Colon (tissue), 2 donors: ENCODE data around the gene WWOX.

Experiments used
- FAIRE-seq: peaks from 2 replicates; lab custom pipeline; 2012; peaks lifted over from hg19 to GRCh38; lab: Jason Lieb, UNC
- donor health status: control.
- donor health status: control.

The WWOX gene

DNA sequence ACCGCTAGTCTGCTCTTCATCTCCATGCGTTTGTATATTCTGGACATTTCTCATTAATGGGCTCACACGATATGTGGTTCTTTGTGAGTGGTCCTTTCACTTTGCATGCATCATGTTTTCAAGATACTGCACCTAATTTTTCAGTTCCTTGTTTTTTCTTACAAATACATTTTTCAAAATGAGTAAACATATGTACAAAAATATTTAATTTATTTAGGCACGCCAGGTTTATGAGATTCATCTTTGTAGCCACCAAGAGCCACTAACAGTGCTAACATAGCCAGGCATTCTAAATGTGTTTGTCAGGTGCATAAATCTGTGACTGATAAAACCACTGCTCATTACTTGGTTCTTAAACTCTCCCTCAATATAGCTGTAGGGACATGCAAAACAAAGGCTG lies 375.3 kb downstream of the WWOX start:
- FAIRE-seq, result no peak

DNA sequence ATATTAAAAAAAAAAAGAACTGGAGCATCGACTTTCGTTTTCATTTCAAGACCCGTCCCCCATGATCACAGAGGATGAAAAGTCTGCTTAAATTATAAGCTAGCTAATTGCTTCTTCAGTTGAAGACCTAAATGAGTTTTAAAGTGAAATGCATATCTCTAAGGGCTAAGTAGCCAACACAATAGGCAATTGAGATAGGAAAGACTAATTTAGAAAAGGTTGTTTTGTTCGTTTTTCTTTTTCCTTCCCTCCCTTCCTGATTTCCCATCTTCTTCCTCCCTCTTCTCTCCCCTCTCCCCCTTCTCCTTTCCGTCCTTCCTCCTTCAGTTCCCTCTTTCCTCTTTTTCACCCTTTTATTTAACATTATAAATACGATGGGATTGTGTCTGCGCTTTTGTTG lies 377.2 kb downstream of the WWOX start:
- no peak for FAIRE-seq

DNA sequence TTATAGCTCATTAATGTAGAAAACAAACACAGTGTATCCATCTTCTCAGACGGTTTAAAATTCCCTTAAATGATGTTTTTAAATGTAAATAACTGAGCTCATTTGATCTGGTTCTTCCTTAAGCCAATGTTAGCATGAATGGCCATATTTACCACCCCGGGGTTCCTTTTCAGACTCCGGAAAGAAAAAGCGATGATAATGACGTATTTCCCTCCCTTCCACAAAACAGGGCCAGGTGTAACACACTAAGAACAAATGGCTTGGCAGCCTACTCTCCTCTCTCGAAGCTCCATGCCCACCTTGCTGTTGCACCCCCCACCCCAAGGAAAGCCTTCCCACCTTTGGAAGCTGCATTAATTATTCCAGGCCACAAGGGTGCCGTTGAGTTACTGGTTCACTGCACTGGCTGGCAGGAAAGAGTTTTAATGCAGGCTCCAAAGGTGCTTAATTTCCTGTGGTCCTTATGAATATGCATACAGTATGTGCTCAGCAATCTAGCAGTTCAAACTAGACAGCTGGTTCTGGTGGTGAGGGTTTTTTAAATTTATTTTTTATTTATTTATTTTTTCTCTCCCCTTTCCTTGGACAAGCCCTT lies 378.9 kb downstream of the WWOX start:
- FAIRE-seq, result no peak

DNA sequence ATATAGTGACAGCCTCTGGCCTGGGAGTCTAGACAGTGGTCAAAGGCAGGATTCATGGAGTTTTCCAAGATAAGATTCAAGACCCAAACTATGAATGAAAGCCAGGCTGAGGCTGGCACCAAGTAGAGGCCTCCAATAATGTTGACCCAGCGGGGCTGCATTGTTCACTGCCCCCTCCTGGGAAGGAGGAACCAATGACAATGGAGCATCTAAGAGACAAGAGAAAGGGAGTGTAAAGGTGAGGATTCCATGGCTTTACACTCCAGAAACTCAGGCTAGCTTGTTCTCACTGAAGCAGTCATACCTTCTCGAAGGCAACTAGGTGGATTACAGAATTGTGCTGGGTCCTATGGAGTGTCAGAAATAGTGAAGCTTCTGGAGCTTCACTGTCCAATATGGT lies 380.3 kb downstream of the WWOX start:
- FAIRE-seq, result no peak

DNA sequence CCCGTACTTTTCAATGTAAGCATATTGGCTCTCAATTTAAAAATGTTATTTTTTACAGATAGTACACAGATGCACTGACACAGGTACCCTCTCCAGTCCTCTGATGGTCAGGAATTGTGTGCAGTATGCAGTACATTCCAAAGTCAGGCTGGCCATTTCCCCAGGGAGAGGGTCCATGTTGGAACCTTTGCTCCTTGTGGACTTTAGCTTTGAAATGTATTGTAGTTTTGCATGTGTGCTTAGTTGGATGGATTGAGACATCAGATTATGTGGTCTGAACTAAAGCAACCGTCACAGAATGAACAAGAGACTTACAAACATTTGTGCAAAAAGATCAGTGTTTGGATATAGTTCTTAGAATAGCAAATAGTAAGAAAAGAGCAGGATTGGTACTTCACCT lies 381.1 kb downstream of the WWOX start:
- no peak for FAIRE-seq

DNA sequence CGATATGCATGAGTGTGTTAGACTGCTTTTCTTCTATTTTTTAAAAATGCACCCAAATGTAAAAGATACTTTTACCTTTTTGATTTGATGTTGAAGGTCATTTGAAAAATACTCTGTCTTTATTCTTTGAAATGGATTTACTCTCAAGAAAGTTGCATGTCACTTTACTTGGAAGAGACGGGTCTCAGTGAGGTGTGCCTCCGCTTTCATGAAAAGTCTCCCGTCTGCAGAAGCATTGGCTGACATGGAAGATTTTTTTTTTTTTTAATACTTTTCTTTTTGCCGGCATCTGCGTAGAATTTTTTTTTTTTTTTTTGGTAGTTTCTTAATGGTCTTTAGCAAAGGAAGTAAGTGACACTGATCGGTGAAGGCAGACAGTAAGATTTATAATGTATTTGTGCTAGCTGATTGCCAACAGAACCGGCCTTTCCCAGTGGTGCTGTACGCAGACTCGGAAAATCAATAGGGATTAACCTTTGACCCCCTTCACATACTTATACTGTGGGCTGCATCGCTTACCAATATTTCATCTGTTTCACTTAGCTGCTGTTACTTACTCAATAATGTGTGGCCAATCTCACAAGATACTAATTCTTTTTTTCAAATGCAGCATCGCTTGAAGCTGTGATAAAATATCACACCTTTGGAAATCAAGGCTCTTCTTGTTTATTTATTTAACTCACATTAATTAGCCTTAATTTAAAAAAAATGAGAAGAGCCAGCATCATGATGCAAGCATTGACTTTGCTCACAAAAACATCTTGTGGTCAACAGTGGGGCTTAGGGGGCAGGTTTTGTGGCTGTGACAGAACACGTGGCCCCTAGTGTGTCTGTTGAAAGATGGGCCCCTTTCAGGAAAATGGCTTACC lies 383.9 kb downstream of the WWOX start:
- FAIRE-seq, result no peak

DNA sequence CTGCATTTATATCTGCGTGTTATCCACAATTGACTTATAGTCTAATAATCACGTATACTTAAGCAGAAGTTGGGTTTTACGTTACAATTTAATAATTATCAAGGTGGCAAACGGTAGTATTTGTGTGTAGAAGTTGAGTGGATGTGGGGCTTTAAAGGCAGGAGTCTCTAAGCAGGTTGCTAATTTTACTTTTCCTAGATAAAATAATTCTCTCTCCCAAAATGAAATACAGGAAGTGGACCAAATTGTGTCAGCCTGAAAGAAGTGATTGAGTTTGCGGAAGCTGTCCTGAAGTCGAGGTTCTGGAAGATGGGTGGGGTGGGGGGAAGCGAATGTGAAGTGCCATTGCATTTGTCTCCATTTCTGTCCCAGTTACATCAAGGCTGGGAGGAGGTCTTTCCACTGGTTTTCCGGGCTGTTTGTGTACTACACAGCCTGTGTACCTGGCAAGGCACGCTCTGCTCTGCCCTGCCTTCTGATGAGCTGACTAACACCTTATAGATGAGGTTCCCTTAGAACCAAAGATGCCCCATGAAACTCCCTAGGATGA lies 385.1 kb downstream of the WWOX start:
- FAIRE-seq, result no peak

DNA sequence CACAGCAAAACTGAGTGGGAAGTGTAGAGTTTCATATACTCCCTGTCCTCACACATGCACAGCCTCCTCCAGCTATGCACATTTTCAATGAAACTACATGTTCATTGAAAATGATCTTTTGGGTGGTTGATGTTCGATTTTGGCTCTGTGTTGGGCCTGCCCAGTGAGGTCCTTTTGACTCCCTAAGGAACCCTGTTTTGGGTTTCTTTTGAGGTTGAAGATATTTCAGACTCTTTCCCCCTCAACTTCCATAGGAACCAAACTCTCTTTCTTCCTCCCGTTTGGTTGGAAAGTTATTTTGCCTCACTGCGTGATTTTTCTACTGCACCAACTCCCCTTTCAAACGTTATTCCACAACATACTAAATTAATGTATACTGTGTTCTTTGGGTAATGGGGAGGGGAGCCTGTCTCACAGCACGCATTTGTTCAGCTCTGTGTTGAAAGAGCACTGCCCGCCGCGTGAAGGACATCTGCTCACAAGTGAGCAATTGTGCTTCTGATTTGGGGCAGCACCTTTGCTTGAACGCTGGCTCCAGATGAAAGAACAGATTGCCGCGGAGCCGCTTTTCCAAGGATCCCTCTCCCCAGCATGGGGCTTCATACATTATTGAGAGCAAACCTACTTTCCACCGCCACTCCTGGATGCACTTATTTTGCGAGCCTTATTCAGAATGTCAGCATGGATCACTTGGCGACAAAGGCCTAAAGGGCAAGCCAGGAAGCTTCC lies 385.9 kb downstream of the WWOX start:
- no peak for FAIRE-seq

DNA sequence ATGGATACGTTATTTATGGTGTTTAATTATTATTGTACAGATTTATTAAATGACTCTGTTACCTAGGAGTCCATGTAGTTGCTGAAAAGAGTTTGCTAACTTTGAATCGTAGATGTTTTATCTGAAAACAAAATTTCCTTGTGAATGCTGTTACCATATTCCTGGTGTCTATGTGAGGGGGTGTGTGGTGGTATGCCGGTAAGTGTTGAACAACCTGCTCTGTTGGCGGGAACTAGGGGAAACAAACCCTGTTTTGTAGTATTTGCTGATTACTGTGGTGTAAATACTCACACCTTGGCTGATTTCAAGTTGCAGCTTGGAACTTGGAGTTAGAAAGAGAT lies 386.4 kb downstream of the WWOX start:
- FAIRE-seq, result no peak

DNA sequence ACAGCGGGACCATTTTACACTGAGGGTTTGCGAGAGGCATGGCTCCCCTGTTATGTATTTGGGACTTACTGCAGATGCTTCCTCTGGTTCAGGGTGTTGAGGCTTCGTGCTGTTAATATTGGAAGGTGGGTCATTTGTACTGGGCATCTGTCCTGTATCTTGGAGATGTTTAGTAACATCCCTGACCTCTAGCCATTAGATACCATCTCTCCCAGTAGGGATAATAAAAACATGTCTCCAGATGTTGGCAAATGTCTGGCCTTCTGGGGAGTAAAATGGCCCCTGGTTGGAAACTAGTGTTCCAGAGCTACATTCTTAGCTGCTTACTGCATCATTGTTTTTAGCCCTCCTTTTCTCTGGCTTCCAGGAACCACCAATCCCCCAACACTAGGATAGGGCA lies 388.0 kb downstream of the WWOX start:
- FAIRE-seq, result no peak

DNA sequence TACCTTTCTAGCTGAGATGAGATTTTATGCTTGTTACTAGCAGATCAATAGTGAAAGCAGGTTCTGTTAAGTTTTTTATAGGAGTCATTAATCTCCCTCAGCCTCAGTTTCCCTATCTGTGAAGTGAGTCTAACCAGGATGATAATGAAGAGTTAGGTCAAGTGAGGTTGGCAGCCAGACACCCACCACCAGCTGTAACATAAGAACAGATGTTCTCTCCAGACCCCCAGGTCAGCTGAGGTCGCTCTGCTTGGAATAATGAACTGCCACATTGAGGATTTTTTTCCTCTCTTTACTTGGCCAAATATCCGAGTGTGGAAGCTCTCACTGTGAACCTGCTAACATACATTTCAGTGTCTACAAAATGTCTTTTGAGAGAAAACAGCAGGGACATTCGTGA lies 389.6 kb downstream of the WWOX start:
- FAIRE-seq, result no peak

DNA sequence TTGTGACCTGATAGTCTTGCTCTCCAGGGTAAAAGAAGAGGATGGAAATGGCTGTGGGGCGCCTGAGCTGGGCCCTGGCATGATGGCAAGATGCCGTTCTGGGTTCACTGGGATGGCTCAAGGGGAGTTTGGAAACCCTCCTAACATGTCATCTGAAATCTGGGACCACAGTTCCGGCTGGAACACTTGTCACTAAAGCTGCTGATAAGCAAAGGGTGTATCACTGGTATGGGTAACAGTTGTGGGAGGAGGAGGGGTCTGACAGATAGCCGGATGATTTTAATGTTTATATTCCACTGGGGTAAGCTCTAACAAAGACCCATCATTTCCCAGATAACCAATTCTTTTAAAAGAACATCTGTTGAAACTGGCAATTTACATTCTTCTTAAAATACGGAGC lies 390.2 kb downstream of the WWOX start:
- no peak for FAIRE-seq

DNA sequence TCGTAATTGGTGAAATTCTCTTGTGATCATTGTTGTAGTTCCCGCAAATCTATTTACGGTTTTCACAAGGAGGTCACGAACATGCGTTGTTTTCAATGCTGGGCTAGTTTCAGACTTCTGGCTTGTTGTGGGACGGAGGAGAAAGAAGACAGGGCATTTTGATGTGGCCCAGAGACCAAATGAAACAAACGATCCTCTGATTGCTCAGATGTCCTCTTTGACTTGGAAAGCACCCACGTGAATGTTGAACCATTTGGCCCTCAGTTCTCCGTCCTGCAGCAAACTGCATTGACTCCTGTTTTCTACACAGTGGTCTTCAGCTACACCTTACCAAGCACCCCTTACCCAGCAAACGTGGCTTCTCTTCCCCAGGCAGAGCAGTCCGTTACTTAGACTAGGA lies 391.0 kb downstream of the WWOX start:
- FAIRE-seq, result no peak

DNA sequence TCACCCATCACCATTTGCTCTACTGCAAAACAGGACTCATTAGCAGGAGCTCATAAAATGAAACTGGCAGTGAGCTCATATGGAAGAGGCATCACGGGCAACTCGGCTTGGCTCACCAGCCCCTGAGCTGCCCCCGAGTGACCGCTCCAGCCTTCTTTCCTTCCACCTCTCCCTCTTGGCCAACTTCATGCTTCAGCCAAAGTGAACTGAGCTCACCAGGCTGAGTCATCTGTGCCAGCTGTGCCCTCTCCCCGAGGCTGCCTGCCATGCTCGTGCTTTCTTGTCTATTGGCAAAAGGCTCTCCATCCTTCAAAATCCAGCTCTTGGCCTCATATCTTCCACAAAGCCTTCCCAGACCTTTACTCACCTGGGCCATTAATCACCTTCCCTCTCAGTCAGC lies 391.4 kb downstream of the WWOX start:
- no peak for FAIRE-seq

DNA sequence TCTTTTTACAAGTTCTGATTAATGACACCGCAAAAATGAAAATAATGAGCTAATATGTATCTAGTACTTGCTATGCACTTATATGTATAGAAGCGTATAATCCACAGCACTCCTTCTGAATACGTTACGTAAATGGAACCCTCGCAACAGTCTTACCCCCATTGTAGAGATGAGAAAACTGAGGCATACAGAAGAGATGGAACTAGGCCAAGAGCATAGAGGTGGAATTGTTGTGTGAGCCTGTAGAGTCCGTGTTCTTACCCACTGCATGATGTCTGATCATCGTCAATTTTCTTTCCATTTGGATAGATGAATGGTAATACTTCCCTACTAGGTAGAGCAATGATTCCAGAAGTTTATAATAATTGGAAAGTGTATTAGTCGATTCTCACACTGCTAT lies 394.1 kb downstream of the WWOX start:
- FAIRE-seq, result no peak

DNA sequence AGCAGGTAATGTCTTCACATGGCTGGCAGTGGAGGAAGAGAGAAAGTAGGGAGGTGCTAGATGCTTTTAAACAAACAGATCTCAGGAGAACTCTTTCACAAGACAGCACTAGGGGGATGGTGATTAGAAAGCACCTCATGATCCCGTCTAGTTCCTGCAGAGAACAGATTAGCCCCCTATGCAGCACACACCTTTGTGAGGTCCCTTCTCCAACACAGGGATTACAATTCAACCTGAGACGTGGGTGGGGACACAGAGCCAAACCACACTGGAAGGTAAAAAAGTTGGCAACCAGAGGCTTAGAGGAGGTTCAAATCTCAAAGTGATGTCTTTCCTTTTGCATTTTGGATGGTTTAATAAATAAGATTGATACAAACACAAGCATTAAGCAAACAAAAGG lies 394.7 kb downstream of the WWOX start:
- FAIRE-seq, result no peak

DNA sequence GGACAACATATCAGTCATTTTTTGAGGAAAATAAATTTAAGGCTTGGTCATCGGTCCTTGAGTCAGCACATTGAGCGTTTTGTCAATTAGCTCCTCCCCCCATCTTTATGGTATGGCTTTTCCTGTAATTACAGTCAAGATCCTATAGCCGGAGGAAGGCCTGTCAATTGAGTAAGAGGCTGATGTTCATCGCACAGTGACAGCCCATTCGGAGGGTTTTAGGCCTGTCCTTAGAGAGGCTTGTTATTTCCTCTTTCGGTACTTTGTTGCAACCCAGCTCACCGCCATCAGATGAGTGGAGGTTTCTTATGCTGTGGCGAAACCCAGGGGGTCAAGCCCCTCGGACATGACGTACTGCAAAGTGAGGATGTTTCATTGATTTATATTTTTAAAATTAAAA lies 395.2 kb downstream of the WWOX start:
- FAIRE-seq, result no peak

DNA sequence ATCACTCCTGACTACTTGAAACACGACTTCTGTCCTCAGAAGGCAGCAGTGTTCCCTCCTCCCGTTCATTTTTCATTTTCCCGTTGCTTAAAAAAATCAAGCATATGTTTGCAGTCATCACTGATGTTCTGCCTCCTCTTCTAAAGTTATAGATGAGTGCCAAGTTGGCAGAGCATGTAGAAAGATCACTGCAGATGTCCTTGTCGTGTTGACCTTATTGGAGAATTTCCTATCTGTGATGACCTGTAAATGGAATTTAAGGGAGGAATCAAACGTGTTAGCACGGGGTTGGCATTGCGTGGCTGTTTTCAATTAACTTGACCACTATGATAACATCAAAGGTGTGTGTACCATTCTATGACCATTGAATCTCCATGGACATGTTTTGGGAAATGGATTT lies 396.7 kb downstream of the WWOX start:
- FAIRE-seq, result no peak

DNA sequence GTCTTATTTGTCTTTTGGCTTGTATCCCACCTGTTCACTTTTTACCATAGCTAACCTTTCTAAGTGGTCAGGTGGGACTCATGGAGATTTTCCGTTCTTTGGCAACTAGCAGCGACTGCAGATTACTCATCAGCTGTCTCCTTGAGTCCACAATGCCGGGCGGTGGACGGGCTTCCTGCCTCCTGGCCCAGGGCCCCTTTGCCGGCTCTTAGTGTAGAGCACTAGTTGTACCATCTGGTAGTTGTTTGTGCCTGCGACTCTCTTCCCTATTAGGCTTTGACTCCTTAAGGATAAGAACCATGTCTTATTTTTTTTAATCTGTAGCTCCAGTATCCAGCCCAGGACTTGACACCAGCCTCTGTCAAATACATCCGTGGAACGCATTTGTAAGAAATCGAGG lies 399.9 kb downstream of the WWOX start:
- no peak for FAIRE-seq

DNA sequence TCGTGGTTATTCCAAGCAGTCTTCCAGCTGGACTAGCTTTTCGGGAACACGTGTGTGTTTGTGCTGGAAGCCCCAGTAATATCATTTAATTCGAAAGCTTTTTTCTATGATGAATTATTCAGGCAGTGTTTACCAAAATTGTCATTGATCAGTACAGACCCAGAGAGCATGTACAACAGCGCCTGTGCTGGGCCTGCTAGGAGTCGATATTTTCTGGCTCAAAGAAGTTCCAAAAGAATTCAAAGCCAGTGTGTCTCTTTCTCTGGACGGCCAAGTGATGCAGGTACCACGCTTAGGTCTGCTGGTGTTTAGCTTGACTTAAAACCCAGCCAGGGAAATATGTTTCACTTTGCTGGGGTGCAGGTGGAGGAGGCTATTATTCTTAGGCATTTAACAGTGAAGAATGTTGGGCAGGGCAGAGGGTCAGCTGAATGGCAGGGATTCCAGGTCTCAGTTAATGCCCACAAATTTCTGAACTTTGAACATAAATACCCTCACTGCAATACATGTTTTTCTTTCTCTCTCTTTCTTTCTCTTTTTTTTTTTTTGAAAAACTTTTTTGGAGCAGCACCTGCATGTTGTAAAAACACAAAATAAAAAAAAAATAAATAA lies 401.3 kb downstream of the WWOX start:
- FAIRE-seq, result no peak

DNA sequence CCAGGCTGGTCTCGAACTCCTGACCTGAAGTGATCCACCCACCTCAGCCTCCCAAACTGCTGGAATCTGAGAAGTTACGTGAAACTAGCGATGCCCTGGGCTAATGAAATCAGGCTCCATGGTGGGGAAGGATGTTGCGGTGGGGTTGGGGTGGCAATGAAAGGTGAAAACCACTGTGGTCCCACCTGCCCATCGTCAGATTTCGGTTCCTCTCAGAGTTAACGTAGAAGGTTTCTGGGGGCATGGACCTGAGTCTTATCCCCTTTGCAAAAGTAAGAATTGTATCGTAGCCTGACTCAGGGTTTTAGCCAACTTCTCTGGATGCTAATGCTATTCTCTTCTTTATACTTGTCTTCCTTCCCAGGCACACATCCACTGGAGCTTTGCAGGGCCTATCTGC lies 402.3 kb downstream of the WWOX start:
- no peak for FAIRE-seq

DNA sequence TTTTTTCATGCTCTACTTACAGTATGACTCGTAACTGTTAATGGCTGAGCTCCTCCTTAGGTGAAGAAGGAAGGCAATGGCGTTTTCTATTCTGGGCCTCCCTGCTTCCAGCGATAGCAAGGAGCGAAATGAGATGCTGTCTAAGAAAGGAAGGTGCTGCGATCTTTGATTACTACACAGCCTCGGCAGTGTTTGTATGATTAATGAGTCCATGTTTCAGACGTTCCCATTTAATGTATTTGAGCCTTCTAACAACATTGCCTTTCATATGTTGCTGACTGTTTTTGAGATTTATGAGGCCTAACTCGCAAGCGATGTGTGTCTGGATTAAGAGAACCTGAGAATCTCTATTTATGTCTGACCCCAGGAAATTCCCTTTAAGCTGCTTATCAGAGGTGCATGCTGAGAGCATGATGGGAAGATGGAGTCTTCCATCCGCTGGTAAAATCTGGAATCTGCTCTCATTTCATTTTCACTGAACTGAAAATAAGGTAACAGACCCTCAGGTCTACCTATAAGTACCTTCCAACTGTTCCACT lies 403.4 kb downstream of the WWOX start:
- no peak for FAIRE-seq

DNA sequence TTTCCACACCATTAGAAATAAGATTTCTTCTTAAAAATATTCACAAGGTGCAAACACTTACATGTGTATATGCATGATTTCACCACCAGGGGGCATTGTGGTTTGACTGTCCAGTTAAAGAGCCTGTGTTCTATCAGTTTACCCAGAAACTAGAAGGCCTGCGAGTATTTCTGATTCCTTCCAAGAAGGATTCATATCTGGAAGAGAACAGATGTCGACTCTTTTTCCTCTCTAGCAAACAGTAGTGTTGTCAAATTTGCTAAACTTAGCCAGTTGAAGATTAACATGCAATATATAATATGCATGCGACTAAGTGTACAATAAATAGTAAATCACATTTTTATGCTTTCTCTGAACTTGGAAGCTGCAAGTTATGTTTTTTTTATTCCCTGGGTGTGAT lies 404.1 kb downstream of the WWOX start:
- no peak for FAIRE-seq
